Measurements from ENCODE around the gene PPP1R3A.

DNA sequence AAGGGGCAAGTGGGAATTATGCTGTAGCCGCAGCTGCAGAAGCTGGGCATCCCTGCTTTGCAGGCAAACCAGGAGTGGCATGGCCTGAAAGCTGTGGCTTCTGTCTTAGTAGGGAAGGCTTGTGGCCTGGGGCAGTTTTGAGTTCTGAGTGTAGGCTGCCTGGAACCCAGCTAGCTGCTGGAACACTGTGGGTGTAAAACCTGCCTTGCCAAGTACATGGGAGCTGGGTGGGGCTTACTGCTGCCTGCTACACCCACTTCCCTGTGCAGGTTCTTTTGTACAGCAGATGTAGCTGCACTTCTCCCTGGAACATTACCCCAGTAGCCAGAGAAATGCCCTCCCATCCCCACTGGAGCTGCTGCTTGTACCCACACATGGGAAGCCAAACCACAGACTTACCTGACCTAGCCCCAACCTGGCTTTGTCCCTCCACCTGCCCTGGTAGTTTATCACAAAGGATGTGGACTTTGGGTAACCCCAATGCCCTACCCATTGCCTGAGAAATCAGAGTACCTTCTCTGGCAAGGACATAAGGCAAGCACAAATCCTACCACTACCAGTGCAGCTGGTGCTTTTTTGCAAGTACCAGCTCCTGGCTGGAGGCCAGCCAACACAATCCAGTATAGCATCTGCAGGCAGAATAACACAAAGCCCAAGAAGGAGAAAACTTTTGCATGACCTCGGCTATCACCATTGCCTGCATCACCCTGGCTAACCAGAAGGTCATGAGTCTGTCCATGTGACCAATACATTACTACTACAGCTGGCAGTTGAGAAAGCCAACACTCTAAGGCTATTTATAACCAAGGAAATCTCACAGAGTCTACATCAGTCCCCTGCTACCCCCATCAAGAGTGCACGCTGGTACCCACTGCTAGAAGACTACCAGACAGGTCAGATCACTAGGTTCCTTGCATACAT is 26.5 kb upstream of the PPP1R3A start:
- TF ChIP-seq, protein P1, sequence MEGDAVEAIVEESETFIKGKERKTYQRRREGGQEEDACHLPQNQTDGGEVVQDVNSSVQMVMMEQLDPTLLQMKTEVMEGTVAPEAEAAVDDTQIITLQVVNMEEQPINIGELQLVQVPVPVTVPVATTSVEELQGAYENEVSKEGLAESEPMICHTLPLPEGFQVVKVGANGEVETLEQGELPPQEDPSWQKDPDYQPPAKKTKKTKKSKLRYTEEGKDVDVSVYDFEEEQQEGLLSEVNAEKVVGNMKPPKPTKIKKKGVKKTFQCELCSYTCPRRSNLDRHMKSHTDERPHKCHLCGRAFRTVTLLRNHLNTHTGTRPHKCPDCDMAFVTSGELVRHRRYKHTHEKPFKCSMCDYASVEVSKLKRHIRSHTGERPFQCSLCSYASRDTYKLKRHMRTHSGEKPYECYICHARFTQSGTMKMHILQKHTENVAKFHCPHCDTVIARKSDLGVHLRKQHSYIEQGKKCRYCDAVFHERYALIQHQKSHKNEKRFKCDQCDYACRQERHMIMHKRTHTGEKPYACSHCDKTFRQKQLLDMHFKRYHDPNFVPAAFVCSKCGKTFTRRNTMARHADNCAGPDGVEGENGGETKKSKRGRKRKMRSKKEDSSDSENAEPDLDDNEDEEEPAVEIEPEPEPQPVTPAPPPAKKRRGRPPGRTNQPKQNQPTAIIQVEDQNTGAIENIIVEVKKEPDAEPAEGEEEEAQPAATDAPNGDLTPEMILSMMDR (IDR thresholded peaks at IDR 0.05) = no peak
- TF ChIP-seq POLR2A (IDR thresholded peaks at IDR 0.05) = no peak

Measured in adrenal gland (tissue), 5 donors.